Measurements from ENCODE around the gene PNPLA2.

DNA sequence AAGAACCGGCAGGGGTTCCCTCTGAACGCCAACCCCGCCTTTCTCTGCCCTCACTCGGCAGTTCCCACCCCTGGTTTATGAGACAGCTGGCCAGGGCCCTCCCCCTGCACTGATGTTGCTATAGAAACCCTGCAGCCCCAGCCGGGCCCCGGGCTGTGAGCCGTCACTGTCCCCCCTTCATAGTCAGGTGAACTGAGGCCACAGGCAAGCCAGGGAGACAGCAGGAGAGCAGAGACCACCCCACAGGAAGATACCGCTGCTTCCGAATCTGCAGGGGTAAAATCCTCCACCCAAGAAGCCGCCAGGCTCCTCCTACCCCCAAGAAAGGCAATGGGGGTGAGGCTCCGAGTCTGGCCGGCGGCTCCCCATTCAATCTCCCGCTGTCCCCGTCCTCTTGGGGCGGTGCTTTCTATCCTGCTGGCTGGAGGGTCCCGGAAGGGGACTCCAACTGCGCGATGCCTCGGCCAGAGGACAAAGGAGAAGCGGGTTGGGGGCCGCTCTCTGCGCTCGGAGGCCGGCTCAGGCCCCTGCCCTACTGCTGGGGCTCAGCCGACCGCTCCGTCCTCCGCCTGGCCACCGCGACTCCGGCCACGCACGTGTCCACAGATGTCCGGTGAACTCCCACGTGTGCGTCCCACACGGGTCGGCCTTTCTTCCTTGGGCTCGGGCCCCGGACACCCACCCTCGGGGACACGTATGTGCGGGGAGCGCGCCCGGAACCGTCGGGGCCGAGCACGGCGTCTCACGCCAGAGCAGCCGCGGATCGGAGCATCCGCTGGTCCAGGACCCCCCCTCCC, 21.2 kb upstream of the PNPLA2 start:
- TF ChIP-seq, protein P1, sequence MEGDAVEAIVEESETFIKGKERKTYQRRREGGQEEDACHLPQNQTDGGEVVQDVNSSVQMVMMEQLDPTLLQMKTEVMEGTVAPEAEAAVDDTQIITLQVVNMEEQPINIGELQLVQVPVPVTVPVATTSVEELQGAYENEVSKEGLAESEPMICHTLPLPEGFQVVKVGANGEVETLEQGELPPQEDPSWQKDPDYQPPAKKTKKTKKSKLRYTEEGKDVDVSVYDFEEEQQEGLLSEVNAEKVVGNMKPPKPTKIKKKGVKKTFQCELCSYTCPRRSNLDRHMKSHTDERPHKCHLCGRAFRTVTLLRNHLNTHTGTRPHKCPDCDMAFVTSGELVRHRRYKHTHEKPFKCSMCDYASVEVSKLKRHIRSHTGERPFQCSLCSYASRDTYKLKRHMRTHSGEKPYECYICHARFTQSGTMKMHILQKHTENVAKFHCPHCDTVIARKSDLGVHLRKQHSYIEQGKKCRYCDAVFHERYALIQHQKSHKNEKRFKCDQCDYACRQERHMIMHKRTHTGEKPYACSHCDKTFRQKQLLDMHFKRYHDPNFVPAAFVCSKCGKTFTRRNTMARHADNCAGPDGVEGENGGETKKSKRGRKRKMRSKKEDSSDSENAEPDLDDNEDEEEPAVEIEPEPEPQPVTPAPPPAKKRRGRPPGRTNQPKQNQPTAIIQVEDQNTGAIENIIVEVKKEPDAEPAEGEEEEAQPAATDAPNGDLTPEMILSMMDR (IDR thresholded peaks at IDR 0.05): no peak
- no peak for TF ChIP-seq ZFX (IDR thresholded peaks at IDR 0.05; ENCODE audit: borderline replicate concordance)
